ENCODE results near the gene HMCES.

Gene HMCES

DNA sequence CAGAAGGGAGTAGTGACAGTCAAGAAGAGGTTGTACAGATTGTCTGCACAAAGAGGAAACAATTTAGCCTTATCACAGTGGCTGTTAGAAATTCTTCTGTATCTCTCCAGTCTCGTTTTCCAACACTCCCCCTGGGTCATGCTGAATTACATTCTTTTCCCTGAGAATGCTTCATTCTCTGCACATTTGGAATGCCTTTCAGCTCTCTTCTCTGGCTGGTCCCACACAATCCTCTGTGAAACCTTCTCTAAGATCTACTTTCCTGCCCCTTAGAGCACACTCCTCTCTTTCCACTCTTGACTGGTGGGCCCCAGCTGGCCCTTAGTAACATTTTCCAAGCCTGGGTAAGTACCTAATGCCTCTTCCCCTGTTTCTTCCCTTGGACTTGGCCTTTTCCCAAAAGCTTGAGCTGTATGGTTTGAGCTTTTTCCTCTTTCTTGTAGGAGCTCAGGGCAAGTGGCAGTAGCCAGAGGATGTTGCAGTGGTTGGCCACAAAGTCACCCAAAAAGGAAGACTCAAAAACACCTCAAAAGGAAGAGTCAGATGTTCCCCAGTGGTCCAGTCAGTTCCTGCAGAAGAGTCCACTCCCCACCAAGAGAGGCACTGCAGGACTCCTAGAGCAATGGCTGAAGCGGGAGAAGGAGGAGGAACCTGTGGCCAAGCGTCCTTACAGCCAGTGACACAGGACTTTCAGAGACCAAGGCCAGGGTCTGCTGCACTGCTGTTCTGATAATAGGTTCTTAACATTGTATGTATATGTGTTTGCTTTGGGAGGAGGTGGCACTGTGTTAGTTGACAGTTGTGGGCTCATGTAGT lies 25.7 kb downstream of the HMCES start:
- DNase-seq (ENCODE audit: low read depth), result peak; percentile 52

DNA sequence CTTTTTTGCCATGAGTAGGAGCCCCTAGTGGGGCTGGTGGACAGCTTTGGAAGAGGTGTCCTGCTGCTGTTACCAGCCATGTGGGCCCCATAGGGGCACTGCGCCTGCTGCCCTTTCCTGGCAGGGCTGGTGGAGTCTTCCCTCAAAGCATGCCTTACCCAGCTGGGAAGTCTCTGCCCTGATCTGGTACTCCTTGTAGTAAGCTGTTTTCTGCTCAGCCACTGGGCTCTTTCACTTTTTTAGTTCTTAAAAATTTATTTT lies 26.2 kb downstream of the HMCES start:
- no peak for DNase-seq (ENCODE audit: low read depth)

DNA sequence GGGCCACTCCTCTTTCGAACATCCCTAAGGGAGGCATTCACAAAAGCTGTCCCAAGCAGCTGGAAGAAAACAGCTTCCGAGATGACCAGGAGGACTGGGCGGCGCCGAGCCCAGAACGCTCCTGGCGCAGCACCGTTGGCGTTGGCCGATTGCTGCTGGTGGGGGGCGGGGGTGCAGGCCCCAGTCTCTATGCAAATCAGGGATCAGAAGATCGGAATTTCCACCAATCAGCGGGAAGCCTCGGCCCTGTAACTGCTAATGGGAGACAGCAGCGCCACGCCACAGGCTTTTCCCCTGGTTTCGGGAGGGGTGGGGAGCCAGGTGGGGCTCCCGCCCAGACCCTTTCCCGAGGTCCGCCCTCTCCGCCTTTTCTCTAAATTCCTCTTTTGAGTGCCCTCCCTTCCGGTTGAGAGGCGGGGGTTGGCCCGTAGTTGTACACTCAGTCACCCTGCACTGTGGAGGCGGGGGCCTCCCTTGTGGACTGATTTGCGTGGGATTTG lies 27.0 kb downstream of the HMCES start:
- peak; percentile 89 for DNase-seq (ENCODE audit: low read depth)

DNA sequence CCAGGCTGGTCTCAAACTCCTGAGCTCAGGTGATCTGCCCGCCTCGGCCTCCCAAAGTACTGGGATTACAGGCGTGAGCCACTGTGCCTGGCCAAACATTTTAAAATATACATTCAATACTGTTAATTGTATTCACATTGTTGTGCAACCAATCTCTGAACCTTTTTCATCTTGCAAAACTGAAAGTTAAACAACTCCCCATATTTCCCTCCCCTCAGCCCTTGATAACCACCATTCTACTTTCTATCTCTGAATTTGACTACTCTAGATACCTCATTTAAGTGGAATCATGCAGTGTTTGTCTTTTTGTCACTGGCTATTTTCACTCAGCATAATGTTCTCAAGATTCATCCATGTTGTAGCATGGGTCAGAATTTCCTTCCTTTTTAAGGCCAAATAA lies 30.0 kb downstream of the HMCES start:
- DNase-seq (ENCODE audit: low read depth), result no peak

DNA sequence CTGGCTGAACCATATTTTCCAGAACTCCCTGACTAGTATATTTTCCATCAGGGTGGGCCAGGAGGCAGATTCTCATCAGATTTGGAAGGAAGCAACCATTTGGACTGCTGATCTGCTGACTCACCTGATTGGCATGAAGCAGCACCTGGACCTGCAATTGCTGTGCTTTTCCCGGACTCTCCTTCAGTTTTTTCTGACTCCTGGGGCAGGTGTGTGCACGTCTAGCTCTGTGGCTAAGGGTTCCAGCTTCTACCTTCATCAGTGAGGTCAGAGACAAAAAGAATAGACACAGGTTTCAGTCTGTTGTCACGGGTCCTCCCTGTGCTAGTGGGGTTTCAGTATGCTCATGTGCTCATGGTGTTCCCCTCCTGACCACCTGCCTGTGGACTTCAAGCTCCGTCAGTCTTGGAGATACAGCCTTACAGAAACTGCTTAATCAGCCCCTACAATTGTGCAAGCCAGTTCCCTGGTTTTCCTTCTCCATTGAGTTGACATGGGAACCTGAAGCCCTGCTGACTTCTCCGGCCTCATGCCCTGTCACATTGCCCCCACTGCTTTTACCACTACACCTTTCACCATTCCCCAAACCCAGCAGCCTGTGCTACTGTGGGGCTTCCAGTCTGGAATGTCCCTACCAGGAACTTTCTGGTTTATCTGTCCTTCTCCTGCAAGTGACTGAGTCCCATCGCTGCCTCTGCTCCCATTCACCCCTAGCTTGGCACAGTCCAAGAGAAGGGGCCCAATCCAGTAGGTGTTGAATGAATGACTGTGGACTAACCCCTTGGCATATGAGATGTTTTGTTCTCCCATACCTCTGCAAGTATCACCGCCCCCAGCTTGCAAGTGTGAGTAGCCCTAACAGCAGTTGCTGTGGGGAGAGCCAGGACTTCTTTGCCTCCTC lies 31.7 kb downstream of the HMCES start:
- DNase-seq (ENCODE audit: low read depth), result no peak

DNA sequence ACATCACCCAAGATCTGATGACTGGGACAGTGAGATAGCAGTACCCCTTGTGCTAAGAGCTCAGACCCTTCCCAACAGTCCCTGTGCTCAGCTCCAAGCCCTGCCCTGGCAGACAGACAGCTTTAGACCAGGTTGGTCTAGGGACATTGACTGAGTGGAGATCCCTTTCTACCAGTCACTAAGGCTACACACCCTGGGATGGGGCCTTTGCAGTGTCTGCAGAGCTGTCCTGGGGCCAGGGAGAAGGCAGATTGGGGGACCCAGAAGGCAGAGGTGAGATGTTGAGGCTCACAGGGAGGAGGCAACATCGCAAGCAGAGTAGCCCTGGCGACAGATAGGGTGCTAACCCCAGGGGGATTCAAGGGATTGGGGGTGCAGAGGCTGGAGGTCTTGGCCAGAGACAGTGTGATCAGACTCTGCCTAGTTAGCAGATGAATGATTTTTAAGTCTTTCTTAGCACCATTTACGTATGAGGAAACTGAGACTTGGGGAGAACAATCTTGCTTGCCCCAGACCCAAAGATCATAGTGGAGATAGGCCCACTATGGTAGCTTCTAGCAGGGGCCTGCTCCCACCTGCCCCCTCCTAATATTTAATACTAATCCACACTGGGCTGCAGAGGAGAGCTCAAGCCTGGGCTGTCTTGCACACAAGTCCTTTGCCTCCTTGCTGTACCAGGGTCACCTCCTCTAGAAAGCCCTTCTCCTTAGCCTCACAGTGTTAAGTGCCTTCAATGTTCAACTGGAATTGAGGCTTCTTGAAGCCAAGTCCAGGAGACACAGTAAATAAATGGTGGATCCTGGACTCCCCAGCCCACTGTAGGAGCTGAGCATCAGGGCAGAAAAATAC lies 32.6 kb downstream of the HMCES start:
- DNase-seq (ENCODE audit: low read depth), result no peak

DNA sequence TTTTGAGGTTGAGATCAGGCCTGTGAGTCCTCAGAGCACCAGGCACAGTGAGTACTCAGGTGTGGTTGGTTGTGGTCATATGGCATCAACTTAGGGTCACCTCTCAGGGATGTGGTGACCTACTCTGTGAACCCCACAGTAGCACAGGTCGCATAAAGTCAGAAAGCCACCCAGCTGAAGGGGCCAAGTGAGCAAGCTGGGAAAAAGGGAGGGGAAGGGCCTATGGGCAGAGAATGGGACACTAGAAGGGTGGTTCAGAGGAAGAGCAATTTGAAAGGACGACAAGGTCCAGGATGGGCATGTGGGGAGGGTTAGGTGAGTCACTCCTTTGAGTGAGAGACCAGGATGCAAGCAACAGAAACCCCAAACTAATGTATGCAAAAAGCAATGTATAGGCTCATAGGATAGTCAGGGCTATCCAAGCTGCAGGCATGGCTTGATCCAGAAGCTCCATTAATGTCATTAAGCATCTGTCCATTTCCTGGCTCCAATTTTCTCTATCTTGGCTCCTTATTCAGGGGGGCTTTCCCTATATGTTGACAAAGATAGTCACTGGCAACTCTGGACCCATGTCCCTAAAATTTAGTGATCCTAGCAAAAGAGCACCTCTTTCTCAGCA lies 33.5 kb downstream of the HMCES start:
- DNase-seq (ENCODE audit: low read depth), result no peak

- DNase-seq (ENCODE audit: low read depth), result no peak
Measured at GRCh38 chr3:129312671-129313414, 34.2 kb downstream of the HMCES start.

DNA sequence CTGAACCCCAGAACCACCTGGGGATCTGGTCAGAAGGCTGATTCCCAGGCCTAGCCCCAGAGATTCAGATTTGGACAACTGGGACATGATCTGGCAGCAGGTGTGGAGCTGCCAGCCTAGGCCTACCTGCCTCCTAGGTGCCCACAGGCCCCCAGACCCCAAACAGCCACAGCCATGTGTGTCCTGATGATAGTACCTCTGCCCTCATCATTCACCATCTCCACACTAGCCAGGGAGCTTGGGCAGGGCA lies 34.7 kb downstream of the HMCES start:
- DNase-seq (ENCODE audit: low read depth), result no peak

DNA sequence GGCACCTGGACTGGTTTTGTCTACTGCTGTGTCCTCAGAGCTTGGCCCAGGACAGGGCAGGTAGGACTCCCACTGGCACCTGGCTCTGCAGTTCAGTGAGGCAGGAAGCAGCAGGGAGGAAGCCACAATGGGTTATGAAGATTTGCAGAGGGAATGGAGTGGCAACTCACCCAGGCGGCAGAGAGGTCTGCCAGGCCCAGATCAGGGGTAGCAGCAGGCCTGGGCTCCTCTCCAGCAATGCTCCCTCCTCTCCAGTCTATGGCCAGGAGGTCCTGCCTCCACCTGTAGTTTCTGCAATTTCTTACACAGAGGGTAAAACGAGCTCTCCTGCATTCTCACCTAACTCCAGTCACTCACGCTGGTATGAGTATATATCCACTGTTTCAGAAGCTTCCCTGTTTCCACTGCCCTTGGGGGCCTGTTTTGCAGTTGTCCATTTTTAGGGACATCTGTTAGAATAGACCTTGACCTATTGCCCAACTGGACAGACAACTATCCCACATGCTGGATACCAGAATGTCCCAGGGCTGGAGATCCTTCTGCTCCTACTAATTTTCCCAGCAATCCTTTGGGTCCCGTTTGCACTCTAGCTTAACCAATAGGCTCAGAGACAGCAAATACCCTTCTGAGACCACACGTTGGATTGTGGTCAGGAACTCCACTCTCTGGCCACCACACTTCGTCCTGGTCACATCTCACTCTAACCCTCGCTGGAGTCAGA lies 35.2 kb downstream of the HMCES start:
- peak; percentile 29 for DNase-seq (ENCODE audit: low read depth)

DNA sequence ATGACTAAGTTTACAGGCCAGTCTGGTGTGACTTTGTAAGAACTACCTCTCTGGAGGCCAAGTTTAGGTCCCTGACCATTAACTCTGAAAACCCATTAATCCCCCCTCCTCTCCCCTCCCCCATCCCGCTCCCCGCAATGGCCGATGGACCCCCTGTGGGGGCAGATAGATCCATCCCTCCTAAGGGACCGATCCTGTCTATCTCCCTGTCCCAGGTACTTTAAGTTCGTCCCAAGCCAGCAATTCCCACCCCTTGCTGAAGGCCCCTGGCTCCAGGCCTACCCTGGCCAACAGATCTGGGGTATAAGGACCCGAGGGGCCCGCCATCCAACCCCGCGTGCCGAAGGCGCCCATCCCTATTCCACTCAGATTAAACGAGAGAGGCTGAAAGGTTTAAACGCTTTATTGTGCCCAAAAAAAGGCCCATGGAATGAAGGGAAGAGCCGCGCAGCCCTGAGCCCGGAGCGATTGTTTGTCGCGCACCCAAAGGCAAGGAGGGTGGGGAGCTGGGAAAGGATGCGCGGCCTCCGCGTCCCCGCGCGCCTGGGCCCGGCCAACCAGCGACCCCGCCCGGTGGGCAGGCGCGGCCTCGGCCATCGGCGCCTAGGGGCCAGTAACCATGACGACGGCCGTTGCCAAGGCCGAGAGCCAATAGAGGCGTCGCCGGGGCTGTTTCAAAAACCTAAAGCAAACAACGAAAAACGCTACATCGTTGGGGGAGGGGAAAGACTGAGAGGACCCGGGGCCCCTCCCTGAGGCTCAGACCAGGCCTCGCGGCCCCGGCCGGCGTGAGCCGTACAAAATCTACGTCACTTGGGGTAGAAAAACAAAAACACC lies 35.9 kb downstream of the HMCES start:
- DNase-seq (ENCODE audit: low read depth), result peak; percentile 70

- peak; percentile 23 for DNase-seq (ENCODE audit: low read depth)
Measured at GRCh38 chr3:129315223-129315997, 36.7 kb downstream of the HMCES start.

GRCh38 chr3:129315998-129316247 lies 37.3 kb downstream of the HMCES start:
- DNase-seq (ENCODE audit: low read depth), result no peak

GRCh38 chr3:129316248-129317013 lies 37.8 kb downstream of the HMCES start:
- peak; percentile 69 for DNase-seq (ENCODE audit: low read depth)

GRCh38 chr3:129317014-129317771 lies 38.5 kb downstream of the HMCES start:
- DNase-seq (ENCODE audit: low read depth), result no peak

GRCh38 chr3:129317848-129318247 lies 39.2 kb downstream of the HMCES start:
- DNase-seq (ENCODE audit: low read depth), result no peak

GRCh38 chr3:129318921-129319320 lies 40.3 kb downstream of the HMCES start:
- DNase-seq (ENCODE audit: low read depth), result no peak

- DNase-seq (ENCODE audit: low read depth), result no peak
Measured at GRCh38 chr3:129320261-129320660, 41.6 kb downstream of the HMCES start.

Data from amniotic epithelial cell (primary cell).